ENCODE data around the gene BRMS1L. TPM values are rescaled to one million over a fixed set of nuclear protein-coding genes. Genes with fewer than 3 reads are reported as not detected.

BRMS1L gene
- total and polyA plus RNA-seq, 2 of the 13 experiments (the other 11 are each of a cell fraction or from before 2014, with no cell fraction given): 21.1 to 23.8 TPM

- TF ChIP-seq GPN1 (CRISPR knock-in tag; IDR thresholded peaks at IDR 0.05; ENCODE audit: borderline replicate concordance): no peak
- no peak for TF ChIP-seq LCORL (IDR thresholded peaks at IDR 0.05)
- TF ChIP-seq LCORL (CRISPR knock-in tag; IDR thresholded peaks at IDR 0.05): peak; percentile 59
- TF ChIP-seq HDAC2 (CRISPR knock-in tag; IDR thresholded peaks at IDR 0.05): no peak
- TF ChIP-seq ZNF343 (CRISPR knock-in tag; IDR thresholded peaks at IDR 0.05): no peak
- no peak for TF ChIP-seq NR2F1 (CRISPR knock-in tag; IDR thresholded peaks at IDR 0.05)
- no peak for TF ChIP-seq ZNF44 (CRISPR knock-in tag; IDR thresholded peaks at IDR 0.05)
- no peak for TF ChIP-seq MAFK (conservative IDR thresholded peaks at IDR 0.05 in 1 of 2, IDR thresholded peaks at IDR 0.05 in 1 of 2; ENCODE audit: low read length in 2 of 2)
- TF ChIP-seq, protein P1, sequence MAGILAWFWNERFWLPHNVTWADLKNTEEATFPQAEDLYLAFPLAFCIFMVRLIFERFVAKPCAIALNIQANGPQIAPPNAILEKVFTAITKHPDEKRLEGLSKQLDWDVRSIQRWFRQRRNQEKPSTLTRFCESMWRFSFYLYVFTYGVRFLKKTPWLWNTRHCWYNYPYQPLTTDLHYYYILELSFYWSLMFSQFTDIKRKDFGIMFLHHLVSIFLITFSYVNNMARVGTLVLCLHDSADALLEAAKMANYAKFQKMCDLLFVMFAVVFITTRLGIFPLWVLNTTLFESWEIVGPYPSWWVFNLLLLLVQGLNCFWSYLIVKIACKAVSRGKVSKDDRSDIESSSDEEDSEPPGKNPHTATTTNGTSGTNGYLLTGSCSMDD (CRISPR knock-in tag; IDR thresholded peaks at IDR 0.05): no peak
- TF ChIP-seq, protein P2, sequence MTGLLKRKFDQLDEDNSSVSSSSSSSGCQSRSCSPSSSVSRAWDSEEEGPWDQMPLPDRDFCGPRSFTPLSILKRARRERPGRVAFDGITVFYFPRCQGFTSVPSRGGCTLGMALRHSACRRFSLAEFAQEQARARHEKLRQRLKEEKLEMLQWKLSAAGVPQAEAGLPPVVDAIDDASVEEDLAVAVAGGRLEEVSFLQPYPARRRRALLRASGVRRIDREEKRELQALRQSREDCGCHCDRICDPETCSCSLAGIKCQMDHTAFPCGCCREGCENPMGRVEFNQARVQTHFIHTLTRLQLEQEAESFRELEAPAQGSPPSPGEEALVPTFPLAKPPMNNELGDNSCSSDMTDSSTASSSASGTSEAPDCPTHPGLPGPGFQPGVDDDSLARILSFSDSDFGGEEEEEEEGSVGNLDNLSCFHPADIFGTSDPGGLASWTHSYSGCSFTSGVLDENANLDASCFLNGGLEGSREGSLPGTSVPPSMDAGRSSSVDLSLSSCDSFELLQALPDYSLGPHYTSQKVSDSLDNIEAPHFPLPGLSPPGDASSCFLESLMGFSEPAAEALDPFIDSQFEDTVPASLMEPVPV (CRISPR knock-in tag; IDR thresholded peaks at IDR 0.05): no peak
- no peak for TF ChIP-seq NFIC (IDR thresholded peaks at IDR 0.05; ENCODE audit: low read length)
- no peak for TF ChIP-seq ZKSCAN1 (IDR thresholded peaks at IDR 0.05; ENCODE audit: low read length)
- no peak for TF ChIP-seq HHEX (CRISPR knock-in tag; IDR thresholded peaks at IDR 0.05)
- TF ChIP-seq U2AF1 (optimal IDR thresholded peaks at IDR 0.05; ENCODE audit: low read depth, low read length): no peak
- TF ChIP-seq FOXK2 (IDR thresholded peaks at IDR 0.05): no peak
- TF ChIP-seq, protein P3, sequence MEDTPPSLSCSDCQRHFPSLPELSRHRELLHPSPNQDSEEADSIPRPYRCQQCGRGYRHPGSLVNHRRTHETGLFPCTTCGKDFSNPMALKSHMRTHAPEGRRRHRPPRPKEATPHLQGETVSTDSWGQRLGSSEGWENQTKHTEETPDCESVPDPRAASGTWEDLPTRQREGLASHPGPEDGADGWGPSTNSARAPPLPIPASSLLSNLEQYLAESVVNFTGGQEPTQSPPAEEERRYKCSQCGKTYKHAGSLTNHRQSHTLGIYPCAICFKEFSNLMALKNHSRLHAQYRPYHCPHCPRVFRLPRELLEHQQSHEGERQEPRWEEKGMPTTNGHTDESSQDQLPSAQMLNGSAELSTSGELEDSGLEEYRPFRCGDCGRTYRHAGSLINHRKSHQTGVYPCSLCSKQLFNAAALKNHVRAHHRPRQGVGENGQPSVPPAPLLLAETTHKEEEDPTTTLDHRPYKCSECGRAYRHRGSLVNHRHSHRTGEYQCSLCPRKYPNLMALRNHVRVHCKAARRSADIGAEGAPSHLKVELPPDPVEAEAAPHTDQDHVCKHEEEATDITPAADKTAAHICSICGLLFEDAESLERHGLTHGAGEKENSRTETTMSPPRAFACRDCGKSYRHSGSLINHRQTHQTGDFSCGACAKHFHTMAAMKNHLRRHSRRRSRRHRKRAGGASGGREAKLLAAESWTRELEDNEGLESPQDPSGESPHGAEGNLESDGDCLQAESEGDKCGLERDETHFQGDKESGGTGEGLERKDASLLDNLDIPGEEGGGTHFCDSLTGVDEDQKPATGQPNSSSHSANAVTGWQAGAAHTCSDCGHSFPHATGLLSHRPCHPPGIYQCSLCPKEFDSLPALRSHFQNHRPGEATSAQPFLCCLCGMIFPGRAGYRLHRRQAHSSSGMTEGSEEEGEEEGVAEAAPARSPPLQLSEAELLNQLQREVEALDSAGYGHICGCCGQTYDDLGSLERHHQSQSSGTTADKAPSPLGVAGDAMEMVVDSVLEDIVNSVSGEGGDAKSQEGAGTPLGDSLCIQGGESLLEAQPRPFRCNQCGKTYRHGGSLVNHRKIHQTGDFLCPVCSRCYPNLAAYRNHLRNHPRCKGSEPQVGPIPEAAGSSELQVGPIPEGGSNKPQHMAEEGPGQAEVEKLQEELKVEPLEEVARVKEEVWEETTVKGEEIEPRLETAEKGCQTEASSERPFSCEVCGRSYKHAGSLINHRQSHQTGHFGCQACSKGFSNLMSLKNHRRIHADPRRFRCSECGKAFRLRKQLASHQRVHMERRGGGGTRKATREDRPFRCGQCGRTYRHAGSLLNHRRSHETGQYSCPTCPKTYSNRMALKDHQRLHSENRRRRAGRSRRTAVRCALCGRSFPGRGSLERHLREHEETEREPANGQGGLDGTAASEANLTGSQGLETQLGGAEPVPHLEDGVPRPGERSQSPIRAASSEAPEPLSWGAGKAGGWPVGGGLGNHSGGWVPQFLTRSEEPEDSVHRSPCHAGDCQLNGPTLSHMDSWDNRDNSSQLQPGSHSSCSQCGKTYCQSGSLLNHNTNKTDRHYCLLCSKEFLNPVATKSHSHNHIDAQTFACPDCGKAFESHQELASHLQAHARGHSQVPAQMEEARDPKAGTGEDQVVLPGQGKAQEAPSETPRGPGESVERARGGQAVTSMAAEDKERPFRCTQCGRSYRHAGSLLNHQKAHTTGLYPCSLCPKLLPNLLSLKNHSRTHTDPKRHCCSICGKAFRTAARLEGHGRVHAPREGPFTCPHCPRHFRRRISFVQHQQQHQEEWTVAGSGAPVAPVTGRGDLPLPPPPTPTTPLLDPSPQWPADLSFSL (CRISPR knock-in tag; IDR thresholded peaks at IDR 0.05): no peak
- TF ChIP-seq CTCF (CRISPR knock-in tag; IDR thresholded peaks at IDR 0.05): peak; percentile 90
- TF ChIP-seq ZNF205 (CRISPR knock-in tag; IDR thresholded peaks at IDR 0.05): no peak
- TF ChIP-seq PHF5A (CRISPR knock-in tag; IDR thresholded peaks at IDR 0.05; ENCODE audit: low read depth, unreplicated experiment): no peak
- no peak for TF ChIP-seq ZNF136 (CRISPR knock-in tag; IDR thresholded peaks at IDR 0.05; ENCODE audit: low read depth)
- TF ChIP-seq KDM1A (CRISPR knock-in tag; IDR thresholded peaks at IDR 0.05): no peak
Observed at GRCh38 chr14:35818346-35819115, 7.6 kb upstream of the BRMS1L start (continued).

Data from HepG2 (cell line).